HepG2 (cell line): ENCODE data around the gene AIF1. TPM values are rescaled to one million over a fixed set of nuclear protein-coding genes. Genes with fewer than 3 reads are reported as not detected.

ENCODE experiments used
- EHMT2 ChIP-seq: fragments of 200-600 bp; sonication (generic); IDR thresholded peaks from 2 replicates; pipeline ENCODE4 v1.7.0; 2017; ENCODE audit warnings: antibody characterized with exemption, low read depth, low read length, borderline replicate concordance
- FOXA1 ChIP-seq, 2 experiments: fragments of 450-650 bp in 1 of 2; sonication (generic) in 1 of 2; formaldehyde crosslinking in 1 of 2; IDR thresholded peaks; 2 replicates each; pipeline versions ENCODE4 v1.4.0 to v1.6.1; 2016 to 2020; ENCODE audit warnings: missing genetic modification reagents in 1 of 2
- RAD51 ChIP-seq: fragments of 450-650 bp; IDR thresholded peaks from 2 replicates; pipeline ENCODE4 v1.6.1; 2016; ENCODE audit warnings: borderline replicate concordance
- RNF2 ChIP-seq: fragments of 450-650 bp; conservative IDR thresholded peaks from 2 replicates; pipeline ENCODE4 v1.6.1; 2016; ENCODE audit warnings: low read depth
- RORA ChIP-seq: sonication (generic); formaldehyde crosslinking; IDR thresholded peaks from 2 replicates; pipeline ENCODE4 v1.5.0; 2020; ENCODE audit warnings: mild to moderate bottlenecking, missing genetic modification reagents, moderate library complexity
- TRIM24 ChIP-seq: sonication (generic); formaldehyde crosslinking; IDR thresholded peaks from 2 replicates; pipeline ENCODE4 v1.8.0; 2022; ENCODE audit warnings: mild to moderate bottlenecking, missing genetic modification reagents
- ZNF143 ChIP-seq: sonication (generic); formaldehyde crosslinking; IDR thresholded peaks from 2 replicates; pipeline ENCODE4 v1.4.0; 2020; ENCODE audit warnings: missing genetic modification reagents
- ZNF33A ChIP-seq: sonication (generic); formaldehyde crosslinking; IDR thresholded peaks from 2 replicates; pipeline ENCODE4 v1.5.1; 2020; ENCODE audit warnings: missing genetic modification reagents, mild to moderate bottlenecking, moderate library complexity, borderline replicate concordance
- ZNF660 ChIP-seq: sonication (generic); formaldehyde crosslinking; IDR thresholded peaks from 2 replicates; pipeline ENCODE4 v1.5.1; 2020; ENCODE audit warnings: mild to moderate bottlenecking, low read depth, missing genetic modification reagents, borderline replicate concordance
- ZNF674 ChIP-seq: sonication (generic); formaldehyde crosslinking; IDR thresholded peaks from 2 replicates; pipeline ENCODE4 v1.5.0; 2020; ENCODE audit warnings: low read depth, mild to moderate bottlenecking, missing genetic modification reagents
- ZNF772 ChIP-seq: sonication (generic); formaldehyde crosslinking; IDR thresholded peaks from 2 replicates; pipeline ENCODE4 v1.5.0; 2020; ENCODE audit warnings: mild to moderate bottlenecking, missing genetic modification reagents
- polyA plus RNA-seq, 8 experiments: library from polyadenylated mRNA; depleted of rRNA in 3 of 8; stranded (reverse) in 7 of 8; unstranded in 1 of 8; fragments of >200 nt; fragmentation: Illumina TruSeq in 4 of 8; extraction: Trizol in 4 of 8; gene quantifications; 2 replicates each; pipeline versions ENCODE4 v1.2.1 to v1.2.3, GENCODE V29; 2011 to 2016; ENCODE audit warnings: low read depth in 4 of 8, missing spikeins in 1 of 8, mixed read lengths in 1 of 8; ENCODE audit not compliant: insufficient read depth in 1 of 8
- total RNA-seq, 5 experiments: library from RNA; depleted of rRNA; stranded (reverse); fragments of >200 nt; fragmentation: Illumina TruSeq; extraction: Trizol; gene quantifications; 2 replicates each; pipeline ENCODE4 v1.2.3, GENCODE V29; 2016; ENCODE audit warnings: low read depth in 1 of 5
- TF ChIP-seq, protein P1 (sequence below): sonication (generic); formaldehyde crosslinking; conservative IDR thresholded peaks from 2 replicates; pipeline ENCODE4 v1.4.0; 2020; ENCODE audit warnings: mild to moderate bottlenecking, missing genetic modification reagents, moderate library complexity
- TF ChIP-seq, protein P2 (sequence below): sonication (generic); formaldehyde crosslinking; IDR thresholded peaks from 2 replicates; pipeline ENCODE4 v1.5.0; 2020; ENCODE audit warnings: mild to moderate bottlenecking, missing genetic modification reagents
- TF ChIP-seq, protein P3 (sequence below): sonication (generic); formaldehyde crosslinking; IDR thresholded peaks from 2 replicates; pipeline ENCODE4 v1.8.1; 2023; ENCODE audit warnings: mild to moderate bottlenecking, inconsistent platforms, moderate library complexity, missing genetic modification reagents, borderline replicate concordance
- TF ChIP-seq, protein P4 (sequence below): sonication (generic); formaldehyde crosslinking; IDR thresholded peaks from 2 replicates; pipeline ENCODE4 v1.5.0; 2020; ENCODE audit warnings: mild to moderate bottlenecking, missing genetic modification reagents
- TF ChIP-seq, protein P5 (sequence below): sonication (generic); formaldehyde crosslinking; IDR thresholded peaks from 2 replicates; pipeline ENCODE4 v1.8.1; 2023; ENCODE audit warnings: mild to moderate bottlenecking, missing genetic modification reagents, borderline replicate concordance
- TF ChIP-seq, protein P6 (sequence below): IDR thresholded peaks from 2 replicates; pipeline ENCODE4 v1.6.1; 2016; ENCODE audit warnings: low read depth, borderline replicate concordance

Gene AIF1
- total and polyA plus RNA-seq, 2 of the 13 experiments (the other 11 are each of a cell fraction or from before 2014, with no cell fraction given), result 1.5 TPM; not detected in 1

DNA sequence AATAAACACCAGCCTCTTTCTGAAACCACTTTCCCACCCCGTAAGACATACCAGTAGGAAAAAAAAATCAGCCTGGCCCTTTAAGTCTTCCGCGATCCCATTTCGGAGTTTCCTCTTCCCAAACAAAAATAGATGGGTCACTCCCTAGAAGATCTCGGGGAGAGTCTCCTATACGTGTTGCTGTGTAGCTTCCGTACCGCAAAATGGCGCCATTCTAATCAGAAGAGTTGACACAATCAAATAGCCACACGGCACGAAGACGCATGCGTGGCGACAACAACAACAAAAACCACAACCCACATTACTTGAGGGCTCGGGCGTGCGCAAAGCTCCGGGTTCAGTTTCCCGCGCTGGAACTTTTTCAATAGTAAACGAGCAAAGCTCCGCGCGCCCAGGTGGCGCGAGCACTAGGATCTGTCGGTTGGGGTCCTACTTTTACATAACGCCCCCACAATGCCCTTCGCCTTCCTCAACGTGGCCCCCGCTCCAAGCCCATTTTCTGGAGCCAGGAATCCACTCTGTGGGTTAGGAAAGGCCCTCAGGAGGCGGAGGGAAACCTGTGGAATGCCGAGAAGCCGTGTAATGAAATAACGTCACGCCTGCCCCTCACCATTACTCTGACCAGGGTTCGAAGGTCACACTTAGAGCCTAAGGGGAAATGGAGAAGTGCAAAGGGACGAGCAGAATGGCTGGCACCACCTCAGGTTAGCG lies 49.9 kb downstream of the AIF1 start, which contains the start of gene GPANK1 (continued):
- TF ChIP-seq, protein P1, sequence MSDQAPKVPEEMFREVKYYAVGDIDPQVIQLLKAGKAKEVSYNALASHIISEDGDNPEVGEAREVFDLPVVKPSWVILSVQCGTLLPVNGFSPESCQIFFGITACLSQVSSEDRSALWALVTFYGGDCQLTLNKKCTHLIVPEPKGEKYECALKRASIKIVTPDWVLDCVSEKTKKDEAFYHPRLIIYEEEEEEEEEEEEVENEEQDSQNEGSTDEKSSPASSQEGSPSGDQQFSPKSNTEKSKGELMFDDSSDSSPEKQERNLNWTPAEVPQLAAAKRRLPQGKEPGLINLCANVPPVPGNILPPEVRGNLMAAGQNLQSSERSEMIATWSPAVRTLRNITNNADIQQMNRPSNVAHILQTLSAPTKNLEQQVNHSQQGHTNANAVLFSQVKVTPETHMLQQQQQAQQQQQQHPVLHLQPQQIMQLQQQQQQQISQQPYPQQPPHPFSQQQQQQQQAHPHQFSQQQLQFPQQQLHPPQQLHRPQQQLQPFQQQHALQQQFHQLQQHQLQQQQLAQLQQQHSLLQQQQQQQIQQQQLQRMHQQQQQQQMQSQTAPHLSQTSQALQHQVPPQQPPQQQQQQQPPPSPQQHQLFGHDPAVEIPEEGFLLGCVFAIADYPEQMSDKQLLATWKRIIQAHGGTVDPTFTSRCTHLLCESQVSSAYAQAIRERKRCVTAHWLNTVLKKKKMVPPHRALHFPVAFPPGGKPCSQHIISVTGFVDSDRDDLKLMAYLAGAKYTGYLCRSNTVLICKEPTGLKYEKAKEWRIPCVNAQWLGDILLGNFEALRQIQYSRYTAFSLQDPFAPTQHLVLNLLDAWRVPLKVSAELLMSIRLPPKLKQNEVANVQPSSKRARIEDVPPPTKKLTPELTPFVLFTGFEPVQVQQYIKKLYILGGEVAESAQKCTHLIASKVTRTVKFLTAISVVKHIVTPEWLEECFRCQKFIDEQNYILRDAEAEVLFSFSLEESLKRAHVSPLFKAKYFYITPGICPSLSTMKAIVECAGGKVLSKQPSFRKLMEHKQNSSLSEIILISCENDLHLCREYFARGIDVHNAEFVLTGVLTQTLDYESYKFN (CRISPR knock-in tag), result peak; percentile 56
- TF ChIP-seq RAD51, result no peak
- no peak for TF ChIP-seq ZNF660 (CRISPR knock-in tag)
- no peak for TF ChIP-seq RORA
- no peak for TF ChIP-seq TRIM24
- peak; percentile 17; the same call in 1 of the 2 replicates for TF ChIP-seq ZNF33A
- no peak for TF ChIP-seq RNF2
- TF ChIP-seq, protein P2, sequence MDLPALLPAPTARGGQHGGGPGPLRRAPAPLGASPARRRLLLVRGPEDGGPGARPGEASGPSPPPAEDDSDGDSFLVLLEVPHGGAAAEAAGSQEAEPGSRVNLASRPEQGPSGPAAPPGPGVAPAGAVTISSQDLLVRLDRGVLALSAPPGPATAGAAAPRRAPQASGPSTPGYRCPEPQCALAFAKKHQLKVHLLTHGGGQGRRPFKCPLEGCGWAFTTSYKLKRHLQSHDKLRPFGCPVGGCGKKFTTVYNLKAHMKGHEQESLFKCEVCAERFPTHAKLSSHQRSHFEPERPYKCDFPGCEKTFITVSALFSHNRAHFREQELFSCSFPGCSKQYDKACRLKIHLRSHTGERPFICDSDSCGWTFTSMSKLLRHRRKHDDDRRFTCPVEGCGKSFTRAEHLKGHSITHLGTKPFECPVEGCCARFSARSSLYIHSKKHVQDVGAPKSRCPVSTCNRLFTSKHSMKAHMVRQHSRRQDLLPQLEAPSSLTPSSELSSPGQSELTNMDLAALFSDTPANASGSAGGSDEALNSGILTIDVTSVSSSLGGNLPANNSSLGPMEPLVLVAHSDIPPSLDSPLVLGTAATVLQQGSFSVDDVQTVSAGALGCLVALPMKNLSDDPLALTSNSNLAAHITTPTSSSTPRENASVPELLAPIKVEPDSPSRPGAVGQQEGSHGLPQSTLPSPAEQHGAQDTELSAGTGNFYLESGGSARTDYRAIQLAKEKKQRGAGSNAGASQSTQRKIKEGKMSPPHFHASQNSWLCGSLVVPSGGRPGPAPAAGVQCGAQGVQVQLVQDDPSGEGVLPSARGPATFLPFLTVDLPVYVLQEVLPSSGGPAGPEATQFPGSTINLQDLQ (CRISPR knock-in tag), result peak; percentile 58
- TF ChIP-seq, protein P3, sequence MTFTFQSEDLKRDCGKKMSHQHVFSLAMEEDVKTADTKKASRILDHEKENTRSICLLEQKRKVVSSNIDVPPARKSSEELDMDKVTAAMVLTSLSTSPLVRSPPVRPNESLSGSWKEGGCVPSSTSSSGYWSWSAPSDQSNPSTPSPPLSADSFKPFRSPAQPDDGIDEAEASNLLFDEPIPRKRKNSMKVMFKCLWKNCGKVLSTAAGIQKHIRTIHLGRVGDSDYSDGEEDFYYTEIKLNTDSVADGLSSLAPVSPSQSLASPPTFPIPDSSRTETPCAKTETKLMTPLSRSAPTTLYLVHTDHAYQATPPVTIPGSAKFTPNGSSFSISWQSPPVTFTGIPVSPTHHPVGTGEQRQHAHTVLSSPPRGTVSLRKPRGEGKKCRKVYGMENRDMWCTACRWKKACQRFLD, result peak; percentile 62; the same call in 1 of the 2 replicates
- TF ChIP-seq, protein P4, sequence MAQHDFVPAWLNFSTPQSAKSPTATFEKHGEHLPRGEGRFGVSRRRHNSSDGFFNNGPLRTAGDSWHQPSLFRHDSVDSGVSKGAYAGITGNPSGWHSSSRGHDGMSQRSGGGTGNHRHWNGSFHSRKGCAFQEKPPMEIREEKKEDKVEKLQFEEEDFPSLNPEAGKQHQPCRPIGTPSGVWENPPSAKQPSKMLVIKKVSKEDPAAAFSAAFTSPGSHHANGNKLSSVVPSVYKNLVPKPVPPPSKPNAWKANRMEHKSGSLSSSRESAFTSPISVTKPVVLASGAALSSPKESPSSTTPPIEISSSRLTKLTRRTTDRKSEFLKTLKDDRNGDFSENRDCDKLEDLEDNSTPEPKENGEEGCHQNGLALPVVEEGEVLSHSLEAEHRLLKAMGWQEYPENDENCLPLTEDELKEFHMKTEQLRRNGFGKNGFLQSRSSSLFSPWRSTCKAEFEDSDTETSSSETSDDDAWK (CRISPR knock-in tag), result no peak
- TF ChIP-seq, protein P5, sequence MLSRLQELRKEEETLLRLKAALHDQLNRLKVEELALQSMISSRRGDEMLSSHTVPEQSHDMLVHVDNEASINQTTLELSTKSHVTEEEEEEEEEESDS (CRISPR knock-in tag), result 0 out of 2 replicates have a peak, but pooled peaks have one; percentile 23
- TF ChIP-seq, protein P6, sequence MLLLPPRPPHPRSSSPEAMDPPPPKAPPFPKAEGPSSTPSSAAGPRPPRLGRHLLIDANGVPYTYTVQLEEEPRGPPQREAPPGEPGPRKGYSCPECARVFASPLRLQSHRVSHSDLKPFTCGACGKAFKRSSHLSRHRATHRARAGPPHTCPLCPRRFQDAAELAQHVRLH (CRISPR knock-in tag), result 0 out of 2 replicates have a peak, but pooled peaks have one; percentile 63
- TF ChIP-seq ZNF674 (CRISPR knock-in tag), result no peak
- no peak for TF ChIP-seq FOXA1 (IDR thresholded peaks at IDR 0.05)
- TF ChIP-seq FOXA1 (CRISPR knock-in tag; IDR thresholded peaks at IDR 0.05), result peak; percentile 73
- no peak for TF ChIP-seq EHMT2
- peak; percentile 68 for TF ChIP-seq ZNF143 (CRISPR knock-in tag)
- TF ChIP-seq ZNF772 (CRISPR knock-in tag), result peak; percentile 60; the same call in 1 of the 2 replicates
